Measurements from ENCODE around the gene CCRL2.

DNA sequence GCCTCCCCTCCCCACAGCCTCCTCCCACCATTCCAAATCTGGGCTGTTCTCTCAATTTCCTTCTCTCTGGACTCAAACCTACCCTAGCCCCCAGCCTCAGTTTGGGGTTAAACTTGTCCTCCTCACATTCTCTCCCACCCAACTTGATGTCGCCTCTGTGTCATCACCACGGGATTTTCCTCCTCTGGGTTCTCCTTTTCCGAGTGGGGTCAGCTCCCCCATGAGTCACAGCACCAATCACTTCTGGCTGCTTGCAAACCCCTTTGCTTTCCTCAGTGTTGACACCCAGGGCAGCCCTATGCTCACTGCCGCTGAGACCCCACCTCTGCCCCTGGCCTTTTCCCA lies 644 bp upstream of the CCRL2 start:
- no peak for TF ChIP-seq POLR2A (IDR thresholded peaks at IDR 0.05)
- TF ChIP-seq EP300 (IDR thresholded peaks at IDR 0.05) = no peak
- TF ChIP-seq, protein P1, sequence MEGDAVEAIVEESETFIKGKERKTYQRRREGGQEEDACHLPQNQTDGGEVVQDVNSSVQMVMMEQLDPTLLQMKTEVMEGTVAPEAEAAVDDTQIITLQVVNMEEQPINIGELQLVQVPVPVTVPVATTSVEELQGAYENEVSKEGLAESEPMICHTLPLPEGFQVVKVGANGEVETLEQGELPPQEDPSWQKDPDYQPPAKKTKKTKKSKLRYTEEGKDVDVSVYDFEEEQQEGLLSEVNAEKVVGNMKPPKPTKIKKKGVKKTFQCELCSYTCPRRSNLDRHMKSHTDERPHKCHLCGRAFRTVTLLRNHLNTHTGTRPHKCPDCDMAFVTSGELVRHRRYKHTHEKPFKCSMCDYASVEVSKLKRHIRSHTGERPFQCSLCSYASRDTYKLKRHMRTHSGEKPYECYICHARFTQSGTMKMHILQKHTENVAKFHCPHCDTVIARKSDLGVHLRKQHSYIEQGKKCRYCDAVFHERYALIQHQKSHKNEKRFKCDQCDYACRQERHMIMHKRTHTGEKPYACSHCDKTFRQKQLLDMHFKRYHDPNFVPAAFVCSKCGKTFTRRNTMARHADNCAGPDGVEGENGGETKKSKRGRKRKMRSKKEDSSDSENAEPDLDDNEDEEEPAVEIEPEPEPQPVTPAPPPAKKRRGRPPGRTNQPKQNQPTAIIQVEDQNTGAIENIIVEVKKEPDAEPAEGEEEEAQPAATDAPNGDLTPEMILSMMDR (IDR thresholded peaks at IDR 0.05) = no peak
- no peak for TF ChIP-seq POLR2AphosphoS5 (IDR thresholded peaks at IDR 0.05)

All from suprapubic skin (tissue), 4 donors.